ENCODE measurements around the gene TP63.

TP63 gene

DNA sequence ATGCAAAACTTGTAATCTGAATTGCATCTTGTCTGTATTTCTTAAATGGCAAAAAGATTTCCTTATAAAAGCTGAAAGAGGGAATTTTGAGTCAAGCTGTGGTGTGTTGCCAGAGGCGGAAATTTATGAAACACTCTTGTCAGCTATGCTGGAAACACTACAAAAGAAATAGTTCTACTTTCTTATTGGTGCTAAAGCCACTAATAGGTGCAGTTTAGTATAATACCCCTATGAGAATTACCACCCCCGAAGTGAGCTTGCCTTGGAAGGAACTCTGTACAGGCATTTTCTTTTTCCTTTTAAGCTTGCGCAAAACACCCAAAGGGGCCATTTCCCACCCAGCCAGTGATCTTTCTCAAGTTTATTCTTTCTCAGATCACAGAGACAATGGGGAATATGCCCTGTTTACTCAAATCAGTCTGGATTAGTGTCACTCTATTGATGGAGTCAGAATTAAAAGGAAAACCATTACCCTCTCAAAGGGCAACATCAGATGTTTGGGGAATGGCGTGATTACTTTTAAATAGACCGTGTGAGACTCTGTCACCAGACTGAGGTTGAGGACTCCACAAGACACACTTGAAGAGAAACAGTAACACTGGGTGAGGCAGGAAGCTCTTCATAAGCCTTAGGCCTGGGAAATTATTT is 166.0 kb downstream of the TP63 start:
- no peak overlapping the region for H3K4me3 ChIP-seq (ENCODE audit: low read depth, low read length)
- TF ChIP-seq MYC (IDR thresholded peaks at IDR 0.05; ENCODE audit: low read depth, low read length): no peak
- DNase-seq (ENCODE audit: low read depth): no peak

DNA sequence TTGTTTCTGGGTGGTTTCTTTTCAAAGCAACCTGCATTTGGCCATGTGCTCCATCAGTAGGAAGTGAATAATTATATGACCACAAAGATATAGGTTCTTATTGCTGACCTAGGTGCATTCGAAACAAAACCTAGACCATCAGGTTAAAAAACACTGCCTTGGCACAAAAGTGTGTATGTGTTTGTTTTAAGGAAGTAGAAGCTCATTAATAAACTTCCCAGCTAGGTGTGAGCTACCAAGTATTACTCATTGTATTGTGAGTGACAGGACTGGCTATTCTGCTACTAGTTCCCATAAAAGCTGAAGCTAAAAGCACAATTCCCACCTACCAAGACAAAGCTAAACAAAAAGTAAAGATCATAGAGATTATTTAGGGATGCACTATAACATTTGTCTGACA is 168.2 kb downstream of the TP63 start:
- TF ChIP-seq CTCF (IDR thresholded peaks at IDR 0.05; ENCODE audit: low read depth, low read length) (no peak), POLR2A (IDR thresholded peaks at IDR 0.05; ENCODE audit: extremely low read depth, insufficient read length) (no peak), MYC (IDR thresholded peaks at IDR 0.05; ENCODE audit: low read depth, low read length) (no peak)
- TF ChIP-seq, protein P1, sequence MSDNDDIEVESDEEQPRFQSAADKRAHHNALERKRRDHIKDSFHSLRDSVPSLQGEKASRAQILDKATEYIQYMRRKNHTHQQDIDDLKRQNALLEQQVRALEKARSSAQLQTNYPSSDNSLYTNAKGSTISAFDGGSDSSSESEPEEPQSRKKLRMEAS (IDR thresholded peaks at IDR 0.05; ENCODE audit: low read depth, low read length): no peak
- no peak overlapping the region for H3K4me3 ChIP-seq (ENCODE audit: low read depth, low read length)
- DNase-seq (ENCODE audit: low read depth): no peak

DNA sequence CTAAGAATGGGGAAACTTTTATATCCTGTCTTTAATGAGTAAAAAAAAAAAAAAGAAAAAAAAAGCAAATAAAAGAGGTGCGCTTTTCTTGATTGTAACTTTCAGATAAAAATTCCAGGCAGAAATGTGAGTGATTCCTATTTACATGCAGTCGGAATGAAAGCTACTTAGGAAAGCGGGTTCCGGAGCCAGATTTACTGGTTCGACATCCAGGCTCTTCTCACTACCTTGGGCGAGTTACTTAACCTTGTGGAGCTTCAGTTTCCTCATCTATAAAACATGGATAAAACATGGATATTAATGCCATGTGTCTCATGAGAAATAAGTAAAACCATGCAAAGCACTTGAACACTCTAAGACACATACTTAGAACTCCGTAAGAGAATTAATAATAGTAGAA is 169.2 kb downstream of the TP63 start:
- no peak for DNase-seq (ENCODE audit: low read depth)
- no peak overlapping the region for H3K4me3 ChIP-seq (ENCODE audit: low read depth, low read length)
- TF ChIP-seq CTCF (IDR thresholded peaks at IDR 0.05; ENCODE audit: low read depth, low read length) (no peak), POLR2A (IDR thresholded peaks at IDR 0.05; ENCODE audit: extremely low read depth, insufficient read length) (no peak), MYC (IDR thresholded peaks at IDR 0.05; ENCODE audit: low read depth, low read length) (no peak)
- TF ChIP-seq, protein P1 (IDR thresholded peaks at IDR 0.05; ENCODE audit: low read depth, low read length): no peak

DNA sequence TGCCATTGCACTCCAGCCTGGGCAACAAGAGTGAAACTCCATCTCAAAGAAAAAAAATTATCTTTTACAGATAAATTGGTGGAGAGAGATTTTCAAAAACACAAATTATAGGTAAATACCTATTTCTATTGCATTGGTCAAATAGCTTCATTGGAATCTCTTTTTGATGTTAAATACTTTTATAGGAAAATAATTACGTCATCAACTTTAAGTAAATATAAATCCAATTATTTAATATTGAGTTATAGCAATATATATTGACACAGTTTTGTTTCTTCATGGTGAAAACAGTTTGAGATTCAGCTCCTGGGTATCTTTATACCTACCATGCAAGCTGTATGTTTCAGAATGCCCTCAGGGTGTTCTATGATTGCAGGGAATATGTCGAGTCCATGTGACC is 172.1 kb downstream of the TP63 start:
- H3K4me3 ChIP-seq (ENCODE audit: low read depth, low read length): no peak overlapping the region
- TF ChIP-seq, protein P1 (IDR thresholded peaks at IDR 0.05; ENCODE audit: low read depth, low read length): no peak
- no peak for TF ChIP-seq CTCF (IDR thresholded peaks at IDR 0.05; ENCODE audit: low read depth, low read length)
- TF ChIP-seq MYC (IDR thresholded peaks at IDR 0.05; ENCODE audit: low read depth, low read length): no peak
- DNase-seq (ENCODE audit: low read depth): no peak

DNA sequence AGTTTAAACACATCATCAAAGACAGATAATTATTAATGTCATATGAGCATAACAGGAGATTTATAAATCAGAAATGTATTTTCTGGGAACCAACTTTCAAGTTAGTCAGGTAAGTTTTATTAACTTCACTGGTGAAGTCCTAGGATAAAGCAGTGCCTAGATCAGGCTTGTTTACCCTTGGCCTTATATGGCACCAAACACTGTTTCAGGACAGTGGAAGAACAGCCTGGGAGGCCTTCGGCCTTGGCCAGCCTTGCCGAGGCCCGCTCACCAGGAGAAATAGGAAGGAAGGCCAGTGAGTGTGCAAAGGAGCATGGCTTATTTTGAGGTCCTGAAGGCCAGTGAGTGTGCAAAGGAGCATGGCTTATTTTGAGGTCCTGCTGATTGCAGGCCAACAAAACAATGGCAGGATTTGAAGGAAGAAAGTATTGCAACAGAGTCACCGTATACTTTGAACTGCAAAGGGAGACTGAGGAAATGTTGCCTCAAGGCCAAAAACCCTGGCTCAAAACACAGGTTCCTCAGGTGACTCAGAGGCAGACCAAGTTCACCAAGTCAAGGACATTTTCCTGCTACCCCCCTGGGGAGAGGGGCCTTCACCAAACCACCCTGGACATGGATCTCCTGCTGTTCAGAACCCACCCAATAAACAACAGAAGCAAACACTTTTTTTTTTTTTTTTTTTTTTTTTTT is 174.3 kb downstream of the TP63 start:
- TF ChIP-seq POLR2A (IDR thresholded peaks at IDR 0.05; ENCODE audit: extremely low read depth, insufficient read length) (no peak), MYC (IDR thresholded peaks at IDR 0.05; ENCODE audit: low read depth, low read length) (no peak), CTCF (IDR thresholded peaks at IDR 0.05; ENCODE audit: low read depth, low read length) (no peak)
- TF ChIP-seq, protein P1 (IDR thresholded peaks at IDR 0.05; ENCODE audit: low read depth, low read length): no peak
- no peak overlapping the region for H3K4me3 ChIP-seq (ENCODE audit: low read depth, low read length)
- DNase-seq (ENCODE audit: low read depth): no peak

GRCh38 chr3:189806171-189806951 is 175.2 kb downstream of the TP63 start:
- no peak for DNase-seq (ENCODE audit: low read depth)
- H3K4me3 ChIP-seq (ENCODE audit: low read depth, low read length): no peak overlapping the region
- no peak for TF ChIP-seq POLR2A (IDR thresholded peaks at IDR 0.05; ENCODE audit: extremely low read depth, insufficient read length)
- no peak for TF ChIP-seq CTCF (IDR thresholded peaks at IDR 0.05; ENCODE audit: low read depth, low read length)
- no peak for TF ChIP-seq MYC (IDR thresholded peaks at IDR 0.05; ENCODE audit: low read depth, low read length)
- TF ChIP-seq, protein P1 (IDR thresholded peaks at IDR 0.05; ENCODE audit: low read depth, low read length): no peak
